Neuron (in vitro differentiated cells): Measurements from ENCODE around the gene AGAP2.
"Not testable (repeated sequence)": the region's sequence is repeated elsewhere in the genome, so short reads cannot be mapped to it uniquely, and the experiment has no call there.

ENCODE experiments used
- H2AFZ ChIP-seq: one replicate; pipeline ENCODE4 v1.6.1; 2013; ENCODE audit warnings: low read depth, mild to moderate bottlenecking, inconsistent platforms, low read length, moderate library complexity
- H3K27me3 ChIP-seq: one replicate; pipeline ENCODE4 v1.6.1; 2013; ENCODE audit warnings: low read length; ENCODE audit not compliant: insufficient read depth
- H3K36me3 ChIP-seq: one replicate; pipeline ENCODE4 v1.6.1; 2013; ENCODE audit warnings: low read length; ENCODE audit not compliant: insufficient read depth
- H3K4me1 ChIP-seq: one replicate; pipeline ENCODE4 v1.6.1; 2013; ENCODE audit warnings: low read length; ENCODE audit not compliant: insufficient read depth
- H3K4me3 ChIP-seq: 2 replicates; pipeline ENCODE4 v1.5.1; 2013; ENCODE audit warnings: mild to moderate bottlenecking, low read length, moderate library complexity
- H3K9me3 ChIP-seq: one replicate; pipeline ENCODE4 v1.6.1; 2013; ENCODE audit warnings: low read length

Gene AGAP2

GRCh38 chr12:57715786-57716185, 22.8 kb downstream of the AGAP2 start:
- Histone ChIP-seq H3K27me3 (no peaks in the 10 kb centered on the region), H3K36me3 (peaks cover 54% of the 10 kb centered on the region), H2AFZ (no peak overlapping the region), H3K4me3 (no peak overlapping the region), H3K9me3 (peaks cover 2% of the 10 kb centered on the region), H3K4me1 (no peaks in the 10 kb centered on the region)

GRCh38 chr12:57715036-57715748, 23.4 kb downstream of the AGAP2 start:
- peaks cover 48% of the 10 kb centered on the region for H3K36me3 ChIP-seq
- H3K4me3 ChIP-seq, H3K4me1 ChIP-seq, H2AFZ ChIP-seq, H3K9me3 ChIP-seq, H3K27me3 ChIP-seq: not testable (repeated sequence)

DNA sequence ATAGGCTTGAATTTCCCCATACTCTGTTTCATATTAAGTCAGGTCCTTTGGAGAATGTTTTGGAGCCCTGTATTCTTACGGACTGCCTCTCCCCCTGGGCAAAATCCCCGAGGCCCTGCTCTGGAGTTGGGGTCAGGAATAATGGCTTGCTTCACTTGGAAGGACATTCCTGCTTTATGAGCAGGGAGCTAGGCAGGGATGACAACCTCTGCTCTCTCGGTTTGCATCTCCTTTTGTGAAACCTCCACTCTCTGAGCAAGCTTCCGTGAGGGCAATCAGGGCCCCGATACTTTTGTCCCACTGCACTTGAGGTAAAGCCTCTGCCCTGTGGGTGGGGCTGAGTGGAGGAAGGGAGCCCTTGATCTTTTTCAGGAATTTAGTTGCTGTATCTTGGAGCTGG, 25.3 kb downstream of the AGAP2 start:
- Histone ChIP-seq H2AFZ (no peak overlapping the region), H3K4me3 (no peak overlapping the region), H3K27me3 (no peaks in the 10 kb centered on the region), H3K9me3 (peaks cover 2% of the 10 kb centered on the region), H3K4me1 (no peaks in the 10 kb centered on the region), H3K36me3 (peaks cover 34% of the 10 kb centered on the region)

- Histone ChIP-seq H3K4me1 (no peaks in the 10 kb centered on the region), H3K36me3 (peaks cover 29% of the 10 kb centered on the region), H2AFZ (no peak overlapping the region), H3K27me3 (no peaks in the 10 kb centered on the region), H3K4me3 (no peak overlapping the region), H3K9me3 (peaks cover 2% of the 10 kb centered on the region)
Measured at GRCh38 chr12:57712701-57713100, 25.8 kb downstream of the AGAP2 start.

DNA sequence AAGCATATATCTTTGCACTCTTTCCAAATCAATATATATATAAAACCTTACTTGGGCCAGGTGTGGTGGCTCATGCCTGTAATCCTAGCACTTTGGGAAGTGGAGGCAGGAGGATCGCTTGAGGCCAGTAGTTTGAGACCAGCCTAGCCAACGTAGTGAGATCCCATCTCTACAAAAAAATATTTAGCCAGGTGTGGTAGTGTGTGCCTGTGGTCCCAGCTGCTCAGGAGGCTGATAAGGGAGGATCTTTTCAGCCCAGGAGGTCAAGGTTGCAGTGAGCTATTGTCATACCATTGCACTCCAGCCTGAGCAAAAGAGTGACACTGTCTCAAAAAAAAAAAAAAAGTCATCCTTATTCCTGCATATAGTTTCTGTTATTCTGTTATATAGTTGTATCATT, 30.2 kb downstream of the AGAP2 start:
- H2AFZ ChIP-seq: no peak overlapping the region
- H3K4me3 ChIP-seq: no peak overlapping the region
- H3K4me1 ChIP-seq: no peaks in the 10 kb centered on the region
- peaks cover 10% of the 10 kb centered on the region for H3K9me3 ChIP-seq
- no peaks in the 10 kb centered on the region for H3K27me3 ChIP-seq
- H3K36me3 ChIP-seq: peaks cover 31% of the 10 kb centered on the region

DNA sequence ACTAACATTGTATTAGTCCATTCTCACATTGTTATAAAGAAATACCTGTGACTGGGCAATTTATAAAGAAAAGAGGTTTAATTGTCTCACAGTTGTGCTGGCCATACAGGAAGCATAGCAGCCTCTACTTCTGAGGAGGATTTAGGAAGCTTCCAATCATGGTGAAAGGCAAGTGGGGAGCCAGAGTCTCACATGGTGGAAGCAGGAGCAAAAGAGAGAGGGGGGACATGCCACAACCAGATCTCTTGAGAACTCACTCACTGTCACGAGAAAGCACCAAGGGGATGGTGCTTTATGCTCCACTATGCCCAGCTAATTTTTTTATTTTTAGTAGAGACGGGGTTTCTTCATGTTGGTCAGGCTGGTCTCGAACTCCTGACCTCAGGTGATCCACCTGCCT, 31.3 kb downstream of the AGAP2 start:
- H3K27me3 ChIP-seq: no peaks in the 10 kb centered on the region
- H3K9me3 ChIP-seq: peaks cover 15% of the 10 kb centered on the region
- H3K4me3 ChIP-seq: no peak overlapping the region
- H2AFZ ChIP-seq: no peak overlapping the region
- H3K36me3 ChIP-seq: peaks cover 38% of the 10 kb centered on the region
- no peaks in the 10 kb centered on the region for H3K4me1 ChIP-seq

GRCh38 chr12:57700317-57700716, 38.2 kb downstream of the AGAP2 start:
- H3K27me3 ChIP-seq: no peaks in the 10 kb centered on the region
- no peak overlapping the region for H2AFZ ChIP-seq
- peaks cover 59% of the 10 kb centered on the region for H3K36me3 ChIP-seq
- peaks cover 13% of the 10 kb centered on the region for H3K9me3 ChIP-seq
- H3K4me1 ChIP-seq: no peaks in the 10 kb centered on the region
- no peak overlapping the region for H3K4me3 ChIP-seq

- Histone ChIP-seq H3K27me3 (no peaks in the 10 kb centered on the region), H3K36me3 (peaks cover 51% of the 10 kb centered on the region), H2AFZ (no peak overlapping the region), H3K4me1 (peaks cover 6% of the 10 kb centered on the region), H3K9me3 (peaks cover 5% of the 10 kb centered on the region), H3K4me3 (no peak overlapping the region)
Measured at GRCh38 chr12:57698414-57698813, 40.1 kb downstream of the AGAP2 start.

GRCh38 chr12:57697076-57697475, 41.5 kb downstream of the AGAP2 start:
- H2AFZ ChIP-seq: no peak overlapping the region
- H3K4me1 ChIP-seq: peaks cover 6% of the 10 kb centered on the region
- peaks cover 41% of the 10 kb centered on the region for H3K36me3 ChIP-seq
- H3K27me3 ChIP-seq: no peaks in the 10 kb centered on the region
- no peaks in the 10 kb centered on the region for H3K9me3 ChIP-seq
- no peak overlapping the region for H3K4me3 ChIP-seq

- H3K4me1 ChIP-seq: peaks cover 6% of the 10 kb centered on the region
- peaks cover 37% of the 10 kb centered on the region for H3K36me3 ChIP-seq
- H3K4me3 ChIP-seq: no peak overlapping the region
Measured at GRCh38 chr12:57695770-57696432, 42.6 kb downstream of the AGAP2 start.

DNA sequence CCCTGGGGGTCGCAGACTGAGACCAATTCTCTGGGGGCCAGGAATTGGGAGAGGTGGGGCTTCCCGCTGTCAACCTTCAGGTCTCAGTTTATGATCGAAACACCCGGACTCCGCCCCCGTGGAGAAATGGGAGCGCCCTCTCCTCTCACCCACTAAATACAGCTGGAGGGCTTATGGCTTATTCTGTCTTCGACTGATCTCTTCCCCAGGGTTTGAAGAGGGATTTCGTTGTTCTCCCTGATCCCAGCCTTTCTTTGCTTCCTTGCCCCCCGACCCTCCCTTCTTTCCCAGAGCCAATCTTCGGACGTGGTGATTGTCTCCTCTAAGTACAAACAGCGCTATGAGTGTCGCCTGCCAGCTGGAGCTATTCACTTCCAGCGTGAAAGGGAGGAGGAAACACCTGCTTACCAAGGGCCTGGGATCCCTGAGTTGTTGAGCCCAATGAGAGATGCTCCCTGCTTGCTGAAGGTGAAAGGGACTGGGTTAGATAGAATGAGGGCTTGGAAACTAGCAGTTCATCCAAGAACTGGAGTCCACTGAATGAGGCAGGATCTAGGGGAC, 44.0 kb downstream of the AGAP2 start:
- H3K4me3 ChIP-seq: peak overlapping the region; percentile 56

More at GRCh38 chr12:57695770-57696432, 42.6 kb downstream of the AGAP2 start:
- Histone ChIP-seq H3K9me3 (no peaks in the 10 kb centered on the region), H2AFZ (no peak overlapping the region), H3K27me3 (no peaks in the 10 kb centered on the region)

DNA sequence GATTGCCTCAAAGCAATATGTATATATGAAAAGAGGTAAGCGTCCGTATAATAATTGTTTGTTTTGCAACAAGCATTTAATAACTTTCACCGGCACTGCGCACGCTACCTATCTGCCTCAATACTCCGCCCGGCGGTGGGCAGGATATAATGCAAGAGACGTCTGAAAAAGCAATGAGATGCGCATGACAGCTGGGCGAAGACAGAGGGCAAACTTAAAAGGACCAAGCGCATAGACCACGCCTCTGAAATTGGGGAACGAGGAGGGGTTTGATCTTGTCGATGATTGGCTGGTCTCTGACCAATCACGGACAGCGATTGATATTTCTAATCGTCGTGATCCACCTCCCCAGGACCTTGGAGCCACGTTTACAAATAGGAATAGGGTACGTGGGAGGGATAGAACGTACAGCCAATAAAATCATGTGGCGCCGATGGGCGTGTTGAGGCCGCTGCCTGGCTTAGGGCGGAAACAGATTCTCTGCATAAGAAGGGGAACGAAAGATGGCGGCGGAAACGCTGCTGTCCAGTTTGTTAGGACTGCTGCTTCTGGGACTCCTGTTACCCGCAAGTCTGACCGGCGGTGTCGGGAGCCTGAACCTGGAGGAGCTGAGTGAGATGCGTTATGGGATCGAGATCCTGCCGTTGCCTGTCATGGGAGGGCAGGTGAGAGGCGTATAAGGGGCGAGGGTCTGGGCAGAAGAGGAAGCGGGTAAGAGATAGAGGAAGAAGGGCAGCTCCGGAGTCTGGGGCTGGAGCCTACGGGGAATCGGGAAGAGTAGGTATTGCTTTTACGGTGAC, 44.7 kb downstream of the AGAP2 start, which contains the start of gene OS9:
OS9 (plus strand) TSS at position 474 of the 800 bp plus-strand sequence; CDS start at position 504, 30 bp downstream.
- H3K9me3 ChIP-seq: no peaks in the 10 kb centered on the region
- H3K36me3 ChIP-seq: peaks cover 31% of the 10 kb centered on the region
- H3K27me3 ChIP-seq: no peaks in the 10 kb centered on the region
- peak within 1 kb of the TSS; percentile 48 for H2AFZ ChIP-seq
- peaks cover 6% of the 10 kb centered on the region for H3K4me1 ChIP-seq
- H3K4me3 ChIP-seq: peak within 1 kb of the TSS; percentile 56

More for the DNA sequence above, 44.0 kb downstream of the AGAP2 start:
- no peaks in the 10 kb centered on the region for H3K27me3 ChIP-seq
- H3K9me3 ChIP-seq: no peaks in the 10 kb centered on the region
- peaks cover 33% of the 10 kb centered on the region for H3K36me3 ChIP-seq
- peak overlapping the region; percentile 12 for H2AFZ ChIP-seq
- H3K4me1 ChIP-seq: peaks cover 6% of the 10 kb centered on the region

- H3K36me3 ChIP-seq: peaks cover 26% of the 10 kb centered on the region
- peak overlapping the region; percentile 48 for H2AFZ ChIP-seq
- no peaks in the 10 kb centered on the region for H3K27me3 ChIP-seq
- no peaks in the 10 kb centered on the region for H3K9me3 ChIP-seq
- H3K4me1 ChIP-seq: peaks cover 6% of the 10 kb centered on the region
- peak overlapping the region; percentile 24 for H3K4me3 ChIP-seq
Measured at GRCh38 chr12:57693317-57693658, 45.3 kb downstream of the AGAP2 start.
